OCI-LY3 (cell line): ENCODE measurements around the gene LSM4.

Source experiments
- EZH2phosphoT487 ChIP-seq: fragments of 200-600 bp; shearing (Covaris generic); IDR thresholded peaks from 2 replicates; pipeline ENCODE4 v1.6.1; 2018; ENCODE audit warnings: antibody characterized with exemption, mixed run types, low read depth
- TF ChIP-seq, protein P1 (sequence below): fragments of 200-600, 300-600 bp; sonication (generic); IDR thresholded peaks from 2 replicates; pipeline ENCODE4 v1.5.1; 2014; ENCODE audit warnings: antibody characterized with exemption, low read length, low read depth

DNA sequence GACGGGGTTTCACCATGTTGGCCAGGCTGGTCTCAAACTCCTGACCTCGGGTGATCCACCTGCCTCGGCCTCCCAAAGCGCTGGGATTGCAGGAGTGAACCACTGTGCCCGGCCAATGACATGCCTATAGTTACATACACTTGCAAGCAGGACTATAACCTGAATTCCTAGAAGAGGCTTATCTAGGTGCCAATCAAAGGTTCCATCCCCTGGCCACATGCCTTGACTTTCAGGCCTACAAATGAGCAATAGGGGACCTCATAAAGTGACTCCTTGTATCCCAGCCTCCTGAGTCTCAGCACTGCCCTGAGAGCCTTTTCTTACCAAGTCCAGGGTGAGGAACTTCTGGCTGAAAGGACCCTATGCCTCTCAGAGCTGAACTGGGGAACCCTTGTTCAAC, 3.9 kb upstream of the LSM4 start:
- TF ChIP-seq, protein P1, sequence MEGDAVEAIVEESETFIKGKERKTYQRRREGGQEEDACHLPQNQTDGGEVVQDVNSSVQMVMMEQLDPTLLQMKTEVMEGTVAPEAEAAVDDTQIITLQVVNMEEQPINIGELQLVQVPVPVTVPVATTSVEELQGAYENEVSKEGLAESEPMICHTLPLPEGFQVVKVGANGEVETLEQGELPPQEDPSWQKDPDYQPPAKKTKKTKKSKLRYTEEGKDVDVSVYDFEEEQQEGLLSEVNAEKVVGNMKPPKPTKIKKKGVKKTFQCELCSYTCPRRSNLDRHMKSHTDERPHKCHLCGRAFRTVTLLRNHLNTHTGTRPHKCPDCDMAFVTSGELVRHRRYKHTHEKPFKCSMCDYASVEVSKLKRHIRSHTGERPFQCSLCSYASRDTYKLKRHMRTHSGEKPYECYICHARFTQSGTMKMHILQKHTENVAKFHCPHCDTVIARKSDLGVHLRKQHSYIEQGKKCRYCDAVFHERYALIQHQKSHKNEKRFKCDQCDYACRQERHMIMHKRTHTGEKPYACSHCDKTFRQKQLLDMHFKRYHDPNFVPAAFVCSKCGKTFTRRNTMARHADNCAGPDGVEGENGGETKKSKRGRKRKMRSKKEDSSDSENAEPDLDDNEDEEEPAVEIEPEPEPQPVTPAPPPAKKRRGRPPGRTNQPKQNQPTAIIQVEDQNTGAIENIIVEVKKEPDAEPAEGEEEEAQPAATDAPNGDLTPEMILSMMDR = no peak
- no peak for TF ChIP-seq EZH2phosphoT487
